ENCODE results near the gene PSD2. TPM values are rescaled to one million over a fixed set of nuclear protein-coding genes. Genes with fewer than 3 reads are reported as not detected.

The PSD2 gene
- total and polyA plus RNA-seq, 2 donors from 2014 or later: 0.09 to 0.13 TPM

DNA sequence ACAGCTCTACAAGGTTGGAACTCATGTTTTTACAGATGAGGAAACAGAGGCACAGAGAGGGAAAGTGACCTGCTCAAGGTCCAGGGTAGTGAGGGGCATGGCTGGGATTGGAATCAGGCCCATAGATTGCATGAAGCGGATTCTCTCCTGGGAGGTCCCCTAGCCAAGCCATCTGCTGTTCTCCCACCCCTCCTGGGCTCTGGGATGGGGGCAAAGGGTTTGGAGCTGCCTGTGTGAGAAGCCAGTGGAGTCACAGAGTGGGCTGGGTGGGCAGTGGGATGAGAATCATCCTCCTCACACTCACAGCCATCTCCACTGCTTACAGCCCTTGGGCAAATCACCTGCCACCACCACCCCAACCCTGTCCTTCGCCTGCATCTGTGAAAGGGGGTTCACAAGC is 38.6 kb upstream of the PSD2 start:
- no peak for FAIRE-seq
- peak in 2 of 5 donors; percentile 10 to 52 for DNase-seq
- Histone ChIP-seq H3K27ac (ENCODE audit: low read depth in 2 of 2, low read length in 2 of 2) (no peak overlapping the region), H3K4me3 (ENCODE audit: low read length in 3 of 3) (no peak overlapping the region), H3K36me3 (ENCODE audit: control insufficient read depth in 2 of 3, insufficient read depth in 3 of 3, low read length in 3 of 3) (no peaks in the 10 kb centered on the region), H3K9ac (ENCODE audit: low read length in 3 of 3) (no peak overlapping the region), H3K9me3 (ENCODE audit: control insufficient read depth in 2 of 3, insufficient read depth in 1 of 3, low read length in 3 of 3) (no peaks in the 10 kb centered on the region), H3K4me1 (ENCODE audit: control insufficient read depth in 2 of 3, insufficient read depth in 2 of 3, low read depth in 1 of 3, low read length in 3 of 3) (peaks cover 8 to 23% (median 8%) of the 10 kb centered on the region in 3 donors), H3K27me3 (ENCODE audit: control insufficient read depth, insufficient read depth, low read length) (peaks cover 12% of the 10 kb centered on the region)
- TF ChIP-seq, protein P1, sequence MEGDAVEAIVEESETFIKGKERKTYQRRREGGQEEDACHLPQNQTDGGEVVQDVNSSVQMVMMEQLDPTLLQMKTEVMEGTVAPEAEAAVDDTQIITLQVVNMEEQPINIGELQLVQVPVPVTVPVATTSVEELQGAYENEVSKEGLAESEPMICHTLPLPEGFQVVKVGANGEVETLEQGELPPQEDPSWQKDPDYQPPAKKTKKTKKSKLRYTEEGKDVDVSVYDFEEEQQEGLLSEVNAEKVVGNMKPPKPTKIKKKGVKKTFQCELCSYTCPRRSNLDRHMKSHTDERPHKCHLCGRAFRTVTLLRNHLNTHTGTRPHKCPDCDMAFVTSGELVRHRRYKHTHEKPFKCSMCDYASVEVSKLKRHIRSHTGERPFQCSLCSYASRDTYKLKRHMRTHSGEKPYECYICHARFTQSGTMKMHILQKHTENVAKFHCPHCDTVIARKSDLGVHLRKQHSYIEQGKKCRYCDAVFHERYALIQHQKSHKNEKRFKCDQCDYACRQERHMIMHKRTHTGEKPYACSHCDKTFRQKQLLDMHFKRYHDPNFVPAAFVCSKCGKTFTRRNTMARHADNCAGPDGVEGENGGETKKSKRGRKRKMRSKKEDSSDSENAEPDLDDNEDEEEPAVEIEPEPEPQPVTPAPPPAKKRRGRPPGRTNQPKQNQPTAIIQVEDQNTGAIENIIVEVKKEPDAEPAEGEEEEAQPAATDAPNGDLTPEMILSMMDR (IDR thresholded peaks at IDR 0.05; ENCODE audit: borderline replicate concordance, extremely low read depth, insufficient read depth): no peak
- intact Hi-C loops (cut with DNase I): no loop called here

GRCh38 chr5:139757727-139758509 is 37.7 kb upstream of the PSD2 start:
- Histone ChIP-seq H3K4me1 (ENCODE audit: control insufficient read depth in 2 of 3, insufficient read depth in 2 of 3, low read depth in 1 of 3, low read length in 3 of 3) (peaks cover 6 to 23% (median 8%) of the 10 kb centered on the region in 3 donors), H3K4me3 (ENCODE audit: low read length in 3 of 3) (no peak overlapping the region), H3K27ac (ENCODE audit: low read depth in 2 of 2, low read length in 2 of 2) (no peak overlapping the region), H3K27me3 (ENCODE audit: control insufficient read depth, insufficient read depth, low read length) (peaks cover 12% of the 10 kb centered on the region), H3K9me3 (ENCODE audit: control insufficient read depth in 2 of 3, insufficient read depth in 1 of 3, low read length in 3 of 3) (no peaks in the 10 kb centered on the region), H3K36me3 (ENCODE audit: control insufficient read depth in 2 of 3, insufficient read depth in 3 of 3, low read length in 3 of 3) (no peaks in the 10 kb centered on the region), H3K9ac (ENCODE audit: low read length in 3 of 3) (no peak overlapping the region)
- FAIRE-seq: no peak
- TF ChIP-seq, protein P1 (IDR thresholded peaks at IDR 0.05; ENCODE audit: borderline replicate concordance, extremely low read depth, insufficient read depth): no peak
- intact Hi-C loops (cut with DNase I): no loop called here
- peak; percentile 62 to 80 (median 75) for DNase-seq

GRCh38 chr5:139758510-139759075 is 37.0 kb upstream of the PSD2 start:
- H3K4me3 ChIP-seq (ENCODE audit: low read length in 3 of 3): no peak overlapping the region
- peak overlapping the region in 1 of 3 donors; percentile 34 for H3K9ac ChIP-seq (ENCODE audit: low read length in 3 of 3)
- no peaks in the 10 kb centered on the region for H3K36me3 ChIP-seq (ENCODE audit: control insufficient read depth in 2 of 3, insufficient read depth in 3 of 3, low read length in 3 of 3)
- H3K27ac ChIP-seq (ENCODE audit: low read depth in 2 of 2, low read length in 2 of 2): peak overlapping the region in 1 of 2 donors; percentile 29
- peaks cover 12% of the 10 kb centered on the region for H3K27me3 ChIP-seq (ENCODE audit: control insufficient read depth, insufficient read depth, low read length)
- intact Hi-C loops (cut with DNase I): no loop called here
- FAIRE-seq (no peak), DNase-seq (peak in 2 of 5 donors; percentile 59 to 60)
- H3K4me1 ChIP-seq (ENCODE audit: control insufficient read depth in 2 of 3, insufficient read depth in 2 of 3, low read depth in 1 of 3, low read length in 3 of 3): peaks cover 6 to 25% (median 8%) of the 10 kb centered on the region in 3 donors
- H3K9me3 ChIP-seq (ENCODE audit: control insufficient read depth in 2 of 3, insufficient read depth in 1 of 3, low read length in 3 of 3): no peaks in the 10 kb centered on the region
- TF ChIP-seq, protein P1 (IDR thresholded peaks at IDR 0.05; ENCODE audit: borderline replicate concordance, extremely low read depth, insufficient read depth): no peak

All from kidney (tissue), 14 donors.